Femur (tissue), 1 donor: Measurements from ENCODE around the gene NDUFA8.

Experiments used
- DNase-seq: peaks from one replicate; pipeline ENCODE4 v3.0.0-alpha.2; 2017

The NDUFA8 gene

DNA sequence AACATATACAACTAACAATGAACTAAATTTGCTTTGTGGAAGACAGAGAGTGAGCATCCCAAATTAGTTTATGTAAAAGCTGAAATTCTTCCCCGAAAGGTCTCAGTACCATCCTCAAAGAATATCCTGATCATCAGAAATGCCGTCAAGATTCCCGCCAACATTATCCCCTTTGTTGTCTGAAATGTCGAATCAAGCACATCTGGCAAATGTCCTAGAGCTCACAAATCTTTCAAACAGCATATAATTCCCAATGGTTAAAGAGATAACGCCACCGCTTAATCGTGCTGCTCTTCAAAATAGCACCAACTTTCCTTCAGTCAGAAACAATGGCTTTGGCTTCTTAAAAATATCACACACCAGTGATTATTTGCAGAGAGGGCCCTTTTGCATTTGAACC, 23.9 kb upstream of the NDUFA8 start:
- no peak for DNase-seq

DNA sequence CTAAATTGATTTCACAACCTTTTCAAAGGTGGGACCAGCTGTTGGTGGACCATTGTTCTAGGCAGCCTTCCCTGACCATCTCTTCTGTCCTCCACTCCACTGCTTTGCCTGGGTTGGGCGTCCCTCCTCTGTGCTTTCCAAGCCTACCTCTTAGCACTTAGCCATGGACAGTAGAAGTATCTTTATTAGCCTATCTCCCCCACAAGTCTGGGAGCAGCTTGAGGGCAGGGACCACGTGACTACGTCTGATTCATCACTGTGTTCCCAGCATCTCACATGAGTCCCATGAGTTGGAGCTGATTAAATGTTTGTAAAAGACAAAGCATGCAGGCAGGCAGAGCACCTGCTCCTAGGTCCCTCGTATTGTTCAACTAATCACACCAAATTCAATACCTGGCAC, 21.1 kb upstream of the NDUFA8 start:
- no peak for DNase-seq

DNA sequence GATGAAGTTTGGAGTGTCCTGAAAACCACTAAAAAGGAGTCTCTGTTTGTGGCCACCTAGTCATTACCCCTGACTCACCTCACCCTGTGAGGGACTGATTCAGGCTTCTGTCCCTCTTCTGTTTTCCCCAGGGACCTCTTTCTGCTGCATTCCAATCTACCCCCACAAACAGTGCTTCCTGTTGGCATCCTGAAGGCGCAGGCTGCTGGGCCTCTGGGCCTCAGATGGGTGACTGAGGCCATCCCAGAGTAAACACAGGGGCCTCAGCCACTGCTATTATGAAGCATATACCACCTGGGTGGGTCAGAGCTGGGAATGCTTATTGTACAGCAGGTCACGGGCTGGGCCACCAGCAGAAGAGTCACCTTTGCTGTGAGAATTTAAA, 20.1 kb upstream of the NDUFA8 start:
- no peak for DNase-seq

DNA sequence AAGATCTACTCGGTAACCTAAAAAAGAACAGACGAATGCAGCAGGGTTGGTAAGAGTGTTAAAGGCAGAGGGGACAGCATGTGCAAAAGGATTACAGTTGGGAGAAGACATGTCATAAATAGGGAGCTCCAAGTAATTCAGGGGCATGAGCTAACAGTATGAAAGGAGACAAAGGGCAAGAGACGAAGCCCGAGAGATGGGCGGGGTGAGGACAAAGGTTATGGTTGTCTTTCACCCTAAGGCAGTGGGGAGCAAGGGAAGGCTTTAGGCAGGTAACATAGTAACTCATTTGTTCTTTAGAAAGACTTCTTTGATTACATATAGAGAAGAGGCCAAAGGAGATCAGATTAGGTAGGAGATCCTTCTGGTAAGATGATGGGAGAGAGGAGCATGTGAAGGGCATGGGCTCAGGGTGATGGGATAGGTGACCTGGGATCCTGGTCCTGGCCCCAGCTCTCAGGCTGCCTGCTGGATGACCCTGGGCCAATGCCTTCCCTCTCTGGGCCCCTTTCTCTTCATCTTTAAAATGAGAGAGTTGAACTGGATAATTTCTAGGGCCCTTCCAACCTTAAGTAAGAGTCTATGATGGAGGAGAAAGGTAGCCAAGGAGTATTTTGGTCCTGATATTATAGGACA, 19.6 kb upstream of the NDUFA8 start:
- no peak for DNase-seq

DNA sequence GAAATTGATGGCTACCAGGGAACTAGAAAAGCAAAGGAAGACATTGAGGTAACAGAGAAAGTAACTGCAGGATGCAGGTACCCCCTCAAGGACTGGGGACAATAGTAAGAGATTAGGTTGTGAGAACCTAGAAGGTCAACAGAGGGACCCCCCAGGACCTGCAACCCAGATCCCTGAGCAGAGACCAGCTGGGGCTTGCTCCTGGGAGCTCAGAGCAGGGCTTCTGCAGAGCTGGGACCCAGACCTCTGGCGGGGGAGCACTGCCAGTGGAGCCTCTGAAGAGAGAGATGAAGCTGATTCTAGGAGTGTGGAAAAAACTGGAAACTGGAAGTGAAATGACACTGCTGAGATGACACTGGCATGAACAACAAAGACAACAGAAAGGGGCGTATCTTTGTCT, 17.3 kb upstream of the NDUFA8 start:
- DNase-seq: no peak

DNA sequence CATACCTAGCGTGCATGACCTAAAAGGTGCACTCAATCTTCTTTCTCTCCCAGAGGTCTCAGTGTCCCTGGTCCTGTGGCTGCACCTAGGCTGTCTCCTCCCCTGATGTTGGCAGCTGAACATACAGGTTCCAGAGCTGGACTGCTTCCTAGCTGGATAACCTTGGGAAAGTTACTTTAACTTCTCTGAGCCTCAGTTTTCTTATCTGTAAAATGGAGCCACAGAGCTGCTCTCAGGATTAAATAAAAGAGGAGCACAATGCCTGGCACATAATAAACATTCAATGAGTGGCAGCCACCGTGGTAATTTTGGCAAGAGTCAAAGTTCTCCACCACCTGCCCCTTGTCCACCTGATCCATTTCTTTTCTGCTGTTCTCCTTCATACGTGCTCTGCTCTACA, 14.1 kb upstream of the NDUFA8 start:
- DNase-seq: no peak

DNA sequence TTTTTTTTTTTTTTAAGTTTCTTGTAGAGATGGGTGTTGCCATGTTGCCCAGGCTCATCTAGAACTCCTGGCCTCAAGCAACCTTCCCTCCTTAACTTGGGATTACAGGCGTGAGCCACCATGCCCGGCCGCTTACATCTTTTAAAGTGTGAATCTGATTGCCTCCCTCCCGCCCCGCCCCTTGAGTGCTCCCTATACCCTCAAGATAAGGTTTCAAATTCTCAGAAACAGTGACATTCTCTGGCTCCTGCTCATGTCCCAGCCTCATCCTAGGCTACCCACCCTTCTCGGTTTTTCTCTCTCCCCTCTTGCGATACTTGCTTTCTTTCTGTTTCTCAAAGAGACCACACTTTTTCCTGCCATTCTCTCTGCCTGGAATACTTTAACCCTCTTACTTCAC, 12.6 kb upstream of the NDUFA8 start:
- no peak for DNase-seq

DNA sequence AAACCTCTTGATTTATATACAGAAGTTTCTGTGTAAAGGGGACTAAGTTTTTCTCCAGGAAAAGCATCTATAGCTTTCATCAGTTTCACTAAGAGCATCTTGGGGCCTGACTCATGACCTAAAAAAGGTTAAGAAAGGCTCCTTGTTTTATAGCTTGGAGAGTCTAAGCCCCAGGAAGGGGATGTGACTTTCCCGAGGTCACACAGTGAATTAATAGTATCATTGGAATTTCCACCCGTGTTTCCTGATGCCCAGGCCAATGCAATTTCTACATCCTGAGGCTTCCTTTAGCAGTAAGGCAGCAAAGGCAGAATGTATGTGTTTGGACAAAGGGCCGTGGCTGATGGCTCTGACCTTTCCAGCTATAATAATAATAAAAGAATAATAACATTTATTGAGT, 8.8 kb upstream of the NDUFA8 start:
- no peak for DNase-seq

DNA sequence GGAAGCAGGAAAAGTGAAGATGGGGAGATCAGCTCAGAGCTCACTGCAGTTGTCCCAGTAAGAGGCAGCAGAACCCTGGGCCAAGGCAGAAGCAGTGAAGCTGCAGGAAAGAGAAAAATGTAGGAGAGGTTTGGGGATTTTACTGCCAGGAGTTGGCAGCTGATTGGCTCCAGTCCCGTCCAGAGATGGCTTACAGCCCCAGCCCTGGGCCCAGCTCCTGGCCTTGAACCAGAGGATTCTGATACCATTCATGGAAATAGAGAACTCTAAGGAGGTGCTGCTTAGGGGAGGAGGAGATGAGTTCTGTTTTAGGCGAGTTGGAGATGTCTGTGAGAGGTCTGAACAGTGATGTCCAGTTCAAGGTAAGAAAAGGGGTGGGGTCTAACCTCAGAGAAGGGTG, 4.7 kb upstream of the NDUFA8 start:
- DNase-seq: no peak

DNA sequence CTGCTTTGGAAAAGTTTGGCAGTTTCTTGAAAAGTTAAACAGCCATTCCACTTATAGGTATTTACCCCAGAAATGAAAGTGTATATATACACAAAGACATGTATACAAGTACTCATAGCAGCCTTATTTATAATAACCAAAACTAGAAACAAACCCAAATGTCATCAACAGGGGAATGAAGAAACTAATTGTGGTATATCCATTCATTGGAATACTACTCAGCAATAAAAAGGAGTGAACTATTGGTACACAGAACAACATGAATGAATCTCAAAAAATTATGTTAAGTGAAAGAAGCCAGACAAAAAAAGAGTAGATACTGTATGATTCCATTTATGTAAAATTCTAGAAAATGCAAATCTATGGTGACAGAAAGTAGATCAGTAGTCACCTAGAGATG, 2.8 kb upstream of the NDUFA8 start:
- DNase-seq: no peak

DNA sequence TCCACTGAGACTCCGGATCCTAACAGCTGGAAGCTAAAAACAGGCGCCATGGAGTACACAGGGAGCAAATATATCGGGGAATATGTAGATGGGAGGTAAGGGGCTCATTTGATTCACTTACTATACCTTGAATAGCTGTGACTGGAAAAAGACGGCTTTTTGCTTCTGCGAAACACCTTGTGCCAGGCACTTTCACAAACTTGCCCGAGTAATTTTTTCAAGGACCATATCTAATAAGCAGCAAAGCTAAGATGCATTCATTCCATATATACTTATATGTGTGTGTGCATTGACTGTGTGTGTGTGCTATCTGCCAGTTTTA, 307 bp upstream of the NDUFA8 start:
- no peak for DNase-seq

DNA sequence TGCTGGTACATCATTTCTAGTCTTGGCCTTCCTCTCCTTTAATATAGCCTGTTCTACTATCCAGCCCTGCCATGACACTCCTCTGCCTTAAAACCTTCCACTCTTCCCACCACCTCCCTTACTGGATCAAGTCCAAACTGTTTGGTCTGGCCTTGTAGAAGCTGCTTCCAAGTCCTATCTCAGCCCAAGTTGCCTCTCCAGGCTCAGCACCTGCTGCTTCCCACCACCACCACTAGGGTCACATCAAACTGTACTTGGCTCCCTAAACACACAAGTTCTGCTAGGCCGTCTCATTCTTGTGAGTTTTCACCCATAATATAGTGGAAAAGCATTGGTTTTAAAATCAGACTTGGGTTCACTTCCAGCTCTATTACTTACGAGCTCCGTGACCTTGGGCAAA, 1.4 kb downstream of the NDUFA8 start:
- no peak for DNase-seq

DNA sequence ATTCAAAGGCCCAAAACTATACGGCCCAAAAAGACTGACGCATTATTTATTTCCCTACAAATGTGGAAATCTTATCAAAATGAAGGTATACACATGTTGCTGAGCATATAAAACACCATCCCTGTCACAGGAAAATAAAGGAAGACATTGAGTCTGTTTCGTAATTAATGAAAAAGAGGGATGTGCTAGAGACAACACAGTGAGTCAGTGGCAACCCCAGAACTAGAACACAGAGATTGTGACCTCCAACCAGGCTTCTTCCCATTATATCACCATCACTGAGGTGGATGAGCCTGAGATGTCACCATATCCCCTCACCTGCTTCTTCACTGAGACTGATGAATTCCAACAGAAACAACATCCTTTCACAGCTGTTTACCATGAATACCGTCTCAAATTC, 3.8 kb downstream of the NDUFA8 start:
- DNase-seq: no peak

DNA sequence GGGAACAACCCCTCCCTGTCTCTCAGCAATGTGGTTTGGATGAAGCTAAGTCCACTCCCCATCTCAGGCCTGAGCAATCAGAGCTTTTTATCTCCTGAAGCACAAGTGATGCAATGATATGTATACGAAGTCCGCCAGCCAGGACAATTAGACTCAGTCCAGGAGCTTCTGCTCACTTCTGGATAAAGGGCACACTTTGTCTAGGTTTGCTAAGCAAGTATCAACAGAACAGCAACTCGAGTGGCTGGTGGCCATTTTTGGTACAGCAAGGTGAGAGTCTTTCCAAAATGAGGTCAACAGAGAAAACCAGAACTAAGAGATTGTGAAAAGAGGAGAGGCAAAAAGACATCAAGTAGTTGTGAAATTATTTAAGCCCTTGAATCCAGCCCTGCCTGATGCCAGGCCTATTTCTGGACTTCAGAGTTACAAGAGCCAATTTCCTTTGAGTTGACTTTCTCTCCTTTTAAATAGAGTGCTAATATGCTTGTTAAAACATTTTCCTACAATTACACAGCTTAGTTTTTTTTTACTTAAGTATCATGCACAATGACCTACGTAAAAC, 8.2 kb downstream of the NDUFA8 start:
- no peak for DNase-seq

DNA sequence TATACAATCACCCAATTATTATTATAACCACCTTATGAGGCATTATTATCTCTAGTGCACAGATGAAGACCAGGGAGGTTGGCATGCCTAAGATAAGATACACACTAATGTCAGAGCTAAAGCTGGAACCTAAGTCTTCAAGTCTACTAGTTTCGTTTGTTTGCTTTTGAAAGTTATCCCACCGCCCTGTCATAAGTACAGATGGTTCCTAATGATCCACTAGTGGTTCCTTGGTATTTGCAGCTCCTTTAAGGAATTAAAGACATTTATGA, 14.1 kb downstream of the NDUFA8 start:
- no peak for DNase-seq

DNA sequence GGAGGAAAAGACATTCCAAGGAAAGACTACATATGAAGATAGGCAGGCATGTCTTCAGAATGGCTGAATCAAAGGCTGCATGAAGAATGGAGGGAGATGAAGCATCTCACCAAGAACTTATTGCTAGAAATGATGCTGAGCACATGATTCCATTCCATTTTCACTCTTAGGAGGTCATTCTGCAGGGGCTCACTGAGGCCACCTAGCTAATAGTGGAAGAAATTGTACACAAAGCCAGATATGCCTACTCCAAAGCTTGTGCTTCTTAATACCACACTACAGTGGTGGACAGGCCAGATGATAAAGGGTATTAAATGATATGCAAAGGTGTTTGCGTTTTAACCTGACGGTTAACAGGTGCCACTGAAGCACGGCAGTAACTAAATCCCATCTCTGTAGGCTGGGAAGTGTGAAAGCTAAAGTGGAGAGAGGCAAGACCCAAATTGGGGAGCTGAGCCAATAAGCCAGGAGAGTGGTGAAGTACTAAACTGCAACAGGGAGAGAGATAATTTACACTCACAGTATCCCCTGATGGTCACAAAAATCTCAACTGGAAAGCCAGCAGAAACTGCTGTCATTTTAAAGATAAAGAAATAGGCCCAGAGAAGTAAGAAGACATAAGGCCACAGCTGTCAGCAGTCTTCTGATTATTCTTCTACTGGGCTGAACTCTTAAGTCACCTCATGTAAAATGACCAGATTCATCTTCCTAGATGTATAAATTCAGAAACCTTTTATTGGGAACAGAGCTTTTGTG, 14.6 kb downstream of the NDUFA8 start:
- no peak for DNase-seq

DNA sequence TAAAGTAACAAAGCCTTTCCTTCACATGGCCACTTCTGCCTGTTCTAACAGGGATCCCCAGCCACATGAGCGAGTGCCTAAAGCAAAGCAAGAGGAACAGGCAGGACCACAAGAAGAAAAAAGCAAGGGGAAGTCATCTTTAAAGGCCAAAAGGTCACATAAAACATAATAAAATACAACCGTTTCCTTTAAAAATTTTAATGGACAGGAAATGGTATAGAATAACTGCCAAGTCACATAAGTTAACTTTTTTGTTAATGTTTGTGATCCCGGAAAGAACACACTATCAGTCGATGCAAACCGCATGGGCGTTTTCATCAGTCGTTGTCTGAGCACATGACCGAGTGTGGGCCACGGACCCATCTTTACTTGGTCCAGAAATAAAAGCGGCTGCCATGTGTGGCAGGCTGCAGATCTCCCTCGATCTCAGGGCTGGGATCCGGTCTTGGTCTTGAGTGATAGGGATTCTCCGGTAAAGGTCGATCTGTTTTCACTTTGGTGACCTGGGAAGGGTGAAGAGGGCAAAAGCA, 15.6 kb downstream of the NDUFA8 start:
- DNase-seq: no peak

DNA sequence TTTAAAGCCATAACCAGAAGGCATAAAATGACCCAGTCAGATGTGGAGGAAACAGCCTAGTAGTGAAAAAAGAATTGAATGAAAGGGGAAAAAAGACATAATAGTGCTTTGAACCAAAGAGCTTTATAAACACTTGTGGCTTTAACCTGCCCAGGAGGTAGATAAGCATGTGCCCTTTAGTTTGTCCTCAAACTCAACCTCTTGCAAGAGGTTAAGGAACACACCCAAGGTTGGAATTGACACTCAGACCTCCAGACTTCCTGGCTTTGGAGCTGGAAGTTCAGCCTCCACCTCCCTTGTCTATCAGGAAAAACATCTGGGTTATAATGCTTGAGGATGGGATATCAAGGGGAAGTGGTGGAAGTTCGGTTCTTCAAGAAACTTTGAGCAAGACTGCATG, 16.3 kb downstream of the NDUFA8 start:
- DNase-seq: no peak

DNA sequence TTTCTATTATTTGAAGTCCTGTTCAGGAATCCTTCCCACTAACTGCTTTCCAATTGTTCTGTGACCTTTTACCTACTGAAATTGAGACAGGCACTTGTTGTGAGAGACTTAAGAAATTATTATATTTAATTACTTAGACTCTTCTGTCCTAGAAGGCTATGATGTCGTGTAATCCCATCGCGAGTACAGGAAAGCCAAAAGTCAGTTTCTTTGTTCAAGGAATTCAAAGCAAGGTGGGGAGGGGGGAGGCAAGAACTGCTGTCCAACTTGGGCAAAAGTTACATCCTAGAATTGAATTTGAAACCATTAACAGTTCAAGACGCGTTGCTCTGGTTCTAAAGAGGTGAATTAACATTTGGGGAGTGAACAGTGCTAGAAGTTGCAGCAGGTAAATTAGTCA, 17.9 kb downstream of the NDUFA8 start:
- no peak for DNase-seq

DNA sequence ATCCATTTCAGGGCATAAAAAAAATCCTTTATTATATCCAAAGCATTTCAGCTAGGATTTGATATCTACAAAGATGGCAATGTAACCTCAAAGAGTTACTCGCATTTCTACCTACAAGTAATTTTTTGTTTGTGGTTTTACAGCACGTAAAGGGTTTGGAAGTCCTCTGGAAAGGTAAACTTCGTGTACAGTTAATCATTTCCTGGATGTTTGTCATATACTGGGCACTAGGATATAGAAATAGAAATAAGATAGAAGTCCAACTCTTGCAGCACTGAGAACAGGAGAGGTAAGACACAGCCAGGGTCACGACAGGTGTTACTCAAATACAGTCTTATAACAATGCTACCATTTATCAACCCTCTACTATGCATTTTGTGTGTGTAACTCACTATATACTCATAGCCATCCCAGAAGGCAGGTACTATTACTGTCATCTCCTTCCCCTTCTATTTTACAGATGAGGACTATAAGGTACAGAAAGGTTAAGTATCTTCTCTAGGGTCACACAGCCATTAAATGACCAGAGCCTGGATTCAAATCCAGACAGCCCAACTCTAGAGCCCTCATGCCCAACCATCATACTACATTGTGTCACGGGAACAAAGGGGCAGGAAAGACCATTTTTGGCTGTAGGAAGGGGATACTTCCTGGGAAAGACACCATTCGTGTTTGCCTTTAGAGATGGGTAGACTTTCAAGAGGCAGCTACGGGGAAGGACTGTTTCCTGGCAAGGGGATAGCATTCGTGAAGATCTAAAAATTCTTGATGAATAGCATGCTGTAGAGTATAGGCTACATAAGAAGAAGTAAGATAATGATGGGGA, 19.0 kb downstream of the NDUFA8 start:
- DNase-seq: no peak

DNA sequence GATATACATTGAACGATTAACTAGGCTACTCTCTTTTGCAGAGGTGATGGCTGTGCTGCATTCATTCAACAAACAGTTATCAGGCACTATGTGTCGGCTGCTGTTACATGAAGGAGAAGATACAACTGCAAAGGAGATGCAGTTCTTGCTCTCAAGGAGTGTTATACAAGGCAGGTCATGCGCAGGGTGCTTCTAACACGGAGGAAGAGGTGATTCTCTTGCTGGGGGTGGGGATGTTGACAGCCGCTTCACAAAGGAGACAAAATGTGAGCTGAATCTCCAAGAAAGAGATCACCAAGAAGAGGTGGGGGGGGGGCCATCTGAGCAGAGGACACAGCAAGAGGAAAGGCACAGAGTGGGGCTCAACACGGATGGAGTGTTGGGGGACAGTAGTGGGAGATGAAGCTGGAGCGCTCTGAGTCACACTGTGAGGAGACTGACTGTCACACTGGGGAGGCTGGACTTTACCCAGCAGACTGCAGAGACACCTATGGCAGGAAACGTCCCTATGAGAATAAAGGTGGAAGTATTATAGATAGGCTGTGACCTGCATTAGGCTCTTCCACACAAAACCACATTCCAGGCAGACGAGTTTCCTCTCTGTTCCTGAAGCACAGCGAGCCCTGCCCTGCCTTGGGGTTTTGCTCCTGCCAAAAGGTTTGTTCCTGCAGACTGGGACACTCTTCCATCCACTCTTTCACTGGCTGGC, 20.9 kb downstream of the NDUFA8 start:
- no peak for DNase-seq

DNA sequence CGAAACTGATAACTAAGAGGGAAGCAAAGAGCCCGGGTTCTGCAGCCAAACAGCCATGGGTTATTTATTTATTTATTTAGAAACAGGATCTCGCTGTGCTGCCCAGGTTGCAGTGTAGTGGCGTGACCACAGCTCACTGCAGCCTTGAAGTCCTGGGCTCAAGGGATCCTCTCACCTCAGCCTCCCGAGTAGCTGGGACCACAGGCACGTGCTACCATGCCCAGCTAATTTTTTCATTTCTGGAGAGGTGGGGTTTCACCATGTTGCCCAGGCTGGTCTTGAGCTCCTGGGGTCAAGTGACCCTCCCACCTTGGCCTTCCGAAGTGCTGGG, 24.1 kb downstream of the NDUFA8 start:
- DNase-seq: no peak

DNA sequence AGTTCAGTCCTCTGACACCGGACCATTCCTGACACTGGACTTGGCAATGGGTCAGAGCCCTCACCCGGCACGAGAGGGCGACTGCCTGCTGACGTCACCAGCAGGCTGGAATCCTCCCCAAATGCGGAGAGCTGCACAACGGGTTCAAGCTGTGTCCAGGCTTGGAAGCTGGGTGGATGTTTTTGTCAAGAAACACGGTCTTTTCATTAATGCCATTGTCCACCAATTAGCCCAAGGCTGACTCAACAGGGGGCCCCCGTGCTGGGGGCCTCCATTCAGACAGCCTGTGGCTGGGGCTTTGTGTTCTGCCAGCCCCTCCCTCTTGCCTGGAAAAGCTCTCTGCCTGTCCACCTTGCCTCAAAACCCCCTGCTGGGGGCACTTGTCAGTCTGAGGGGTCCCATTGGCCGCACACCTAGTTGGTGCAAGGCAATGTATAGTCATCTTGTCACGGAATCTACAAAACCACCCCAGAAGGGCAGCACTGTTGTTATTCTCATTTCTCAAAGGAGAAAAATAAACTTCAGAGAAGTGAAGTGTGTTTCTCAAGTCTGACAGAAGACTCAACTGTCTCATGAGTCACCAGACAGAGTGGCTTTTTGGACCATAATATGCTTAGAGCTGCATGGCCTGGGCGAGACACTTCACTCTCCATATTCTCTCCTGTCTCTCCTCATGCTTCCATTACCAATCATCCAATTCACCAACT, 24.6 kb downstream of the NDUFA8 start:
- DNase-seq: no peak
